Measurements from ENCODE around the gene KAT8. TPM values are rescaled to one million over a fixed set of nuclear protein-coding genes. Genes with fewer than 3 reads are reported as not detected.

The KAT8 gene
- total and polyA plus RNA-seq, 2 of the 13 experiments (the other 11 are each of a cell fraction or from before 2014, with no cell fraction given) = 79.0 to 84.2 TPM

DNA sequence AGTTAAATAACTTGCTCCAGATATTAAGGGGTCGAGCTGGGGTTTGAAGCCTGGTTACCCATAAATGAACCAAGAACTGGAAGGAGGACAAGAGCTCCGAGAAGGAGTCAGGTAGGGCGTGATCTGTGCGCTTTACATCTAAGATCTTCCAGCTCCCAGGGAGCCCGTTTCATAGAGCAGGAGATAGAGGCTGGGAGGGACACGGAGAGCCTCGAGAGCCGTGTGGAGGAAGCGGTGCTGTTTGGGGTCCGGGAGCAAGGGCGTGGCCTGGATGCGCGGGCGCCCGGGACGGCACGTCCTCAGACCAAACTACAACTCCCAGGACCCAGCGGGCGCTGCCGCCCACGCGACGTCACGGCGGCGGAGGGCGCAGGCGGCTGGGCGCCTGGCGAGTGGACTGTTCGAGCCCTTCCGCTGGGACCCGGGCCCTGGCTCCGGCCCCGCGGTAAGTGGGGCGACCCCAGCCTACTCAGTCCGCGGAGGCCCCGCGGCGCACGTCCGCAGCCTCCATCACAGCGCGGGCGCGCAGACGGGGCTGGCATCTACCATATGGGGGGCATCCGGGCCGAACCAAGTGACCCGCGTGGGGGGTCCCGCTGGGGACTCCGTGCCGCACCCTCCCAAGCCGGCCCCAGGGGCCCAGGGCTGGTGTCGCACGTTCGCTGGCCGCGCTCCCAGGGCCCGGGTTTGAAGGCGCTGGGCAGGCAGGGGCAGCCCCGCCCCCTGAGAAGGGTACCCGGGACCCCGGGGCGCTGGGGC lies 9.2 kb upstream of the KAT8 start, which contains the start of gene BCKDK (continued):
- TF ChIP-seq ATF3 (CRISPR knock-in tag; IDR thresholded peaks at IDR 0.05) (no peak), HOXA9 (CRISPR knock-in tag; IDR thresholded peaks at IDR 0.05; ENCODE audit: borderline replicate concordance) (no peak), PAX8 (CRISPR knock-in tag; IDR thresholded peaks at IDR 0.05; ENCODE audit: borderline replicate concordance) (peak; percentile 81; the same call in 1 of the 2 replicates), NFATC3 (CRISPR knock-in tag; IDR thresholded peaks at IDR 0.05) (no peak), MBD4 (IDR thresholded peaks at IDR 0.05; ENCODE audit: borderline replicate concordance, low read length) (no peak), ZNF839 (CRISPR knock-in tag; IDR thresholded peaks at IDR 0.05; ENCODE audit: borderline replicate concordance) (peak; percentile 71; the same call in 1 of the 2 replicates), NONO (IDR thresholded peaks at IDR 0.05) (no peak), NONO (CRISPR knock-in tag; conservative IDR thresholded peaks at IDR 0.05) (peak; percentile 71), ZNF713 (CRISPR knock-in tag; IDR thresholded peaks at IDR 0.05) (no peak), ZNF512 (CRISPR knock-in tag; IDR thresholded peaks at IDR 0.05) (no peak), ZBTB38 (CRISPR knock-in tag; IDR thresholded peaks at IDR 0.05) (peak; percentile 59; the same call in 1 of the 2 replicates), ZNF841 (CRISPR knock-in tag; IDR thresholded peaks at IDR 0.05; ENCODE audit: borderline replicate concordance) (no peak), ZNF891 (CRISPR knock-in tag; IDR thresholded peaks at IDR 0.05) (peak; percentile 86), ZBTB34 (CRISPR knock-in tag; IDR thresholded peaks at IDR 0.05) (no peak), U2AF2 (IDR thresholded peaks at IDR 0.05; ENCODE audit: low read depth, low read length) (no peak), ZNF292 (CRISPR knock-in tag; IDR thresholded peaks at IDR 0.05; ENCODE audit: borderline replicate concordance, low read depth) (no peak)
- TF ChIP-seq, protein P1, sequence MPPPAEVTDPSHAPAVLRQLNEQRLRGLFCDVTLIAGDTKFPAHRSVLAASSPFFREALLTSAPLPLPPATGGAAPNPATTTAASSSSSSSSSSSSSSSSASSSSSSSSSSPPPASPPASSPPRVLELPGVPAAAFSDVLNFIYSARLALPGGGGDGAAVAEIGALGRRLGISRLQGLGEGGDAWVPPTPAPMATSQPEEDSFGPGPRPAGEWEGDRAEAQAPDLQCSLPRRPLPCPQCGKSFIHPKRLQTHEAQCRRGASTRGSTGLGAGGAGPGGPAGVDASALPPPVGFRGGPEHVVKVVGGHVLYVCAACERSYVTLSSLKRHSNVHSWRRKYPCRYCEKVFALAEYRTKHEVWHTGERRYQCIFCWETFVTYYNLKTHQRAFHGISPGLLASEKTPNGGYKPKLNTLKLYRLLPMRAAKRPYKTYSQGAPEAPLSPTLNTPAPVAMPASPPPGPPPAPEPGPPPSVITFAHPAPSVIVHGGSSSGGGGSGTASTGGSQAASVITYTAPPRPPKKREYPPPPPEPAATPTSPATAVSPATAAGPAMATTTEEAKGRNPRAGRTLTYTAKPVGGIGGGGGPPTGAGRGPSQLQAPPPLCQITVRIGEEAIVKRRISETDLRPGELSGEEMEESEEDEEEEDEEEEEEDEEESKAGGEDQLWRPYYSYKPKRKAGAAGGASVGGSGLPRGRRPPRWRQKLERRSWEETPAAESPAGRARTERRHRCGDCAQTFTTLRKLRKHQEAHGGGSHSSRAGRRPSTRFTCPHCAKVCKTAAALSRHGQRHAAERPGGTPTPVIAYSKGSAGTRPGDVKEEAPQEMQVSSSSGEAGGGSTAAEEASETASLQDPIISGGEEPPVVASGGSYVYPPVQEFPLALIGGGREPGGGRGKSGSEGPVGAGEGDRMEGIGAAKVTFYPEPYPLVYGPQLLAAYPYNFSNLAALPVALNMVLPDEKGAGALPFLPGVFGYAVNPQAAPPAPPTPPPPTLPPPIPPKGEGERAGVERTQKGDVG (CRISPR knock-in tag; IDR thresholded peaks at IDR 0.05; ENCODE audit: borderline replicate concordance) = no peak

Measured in HepG2 (cell line).